Endothelial cell (in vitro differentiated cells): ENCODE results near the gene CYP2U1. TPM values are rescaled to one million over a fixed set of nuclear protein-coding genes. Genes with fewer than 3 reads are reported as not detected.
A peak's percentile ranks its signal among the peaks of the same experiment; 100 is the strongest.

Source experiments
- DNase-seq: peaks from one replicate; pipeline ENCODE4 v3.0.0; 2021; ENCODE audit warnings: low spot score
- H3K27ac Mint-ChIP-seq: one replicate; pipeline ENCODE4 v1.8.0; 2021; ENCODE audit warnings: mixed read lengths, inconsistent platforms; ENCODE audit not compliant: unreplicated experiment
- H3K27me3 Mint-ChIP-seq: one replicate; pipeline ENCODE4 v1.8.0; 2021; ENCODE audit warnings: mild to moderate bottlenecking, moderate library complexity, mixed read lengths, inconsistent platforms; ENCODE audit not compliant: unreplicated experiment
- H3K36me3 Mint-ChIP-seq: one replicate; pipeline ENCODE4 v1.8.0; 2021; ENCODE audit warnings: mild to moderate bottlenecking, low read depth, mixed read lengths, inconsistent platforms; ENCODE audit not compliant: unreplicated experiment
- H3K4me1 Mint-ChIP-seq: one replicate; pipeline ENCODE4 v1.8.0; 2021; ENCODE audit warnings: mild to moderate bottlenecking, mixed read lengths, inconsistent platforms; ENCODE audit not compliant: unreplicated experiment
- H3K4me3 Mint-ChIP-seq: one replicate; pipeline ENCODE4 v1.8.0; 2021; ENCODE audit warnings: mild to moderate bottlenecking, mixed read lengths, inconsistent platforms; ENCODE audit not compliant: unreplicated experiment
- H3K9me3 Mint-ChIP-seq: one replicate; pipeline ENCODE4 v1.8.0; 2021; ENCODE audit warnings: mixed read lengths, inconsistent platforms; ENCODE audit not compliant: unreplicated experiment
- total RNA-seq: library from RNA; stranded (reverse); fragmentation: NEBNext Ultra II Directional; extraction: Animal tissue kit (Norgen Biotek cat#: 25700); gene quantifications from one replicate; pipeline ENCODE4 v1.2.1, GENCODE V29; 2021; ENCODE audit not compliant: unreplicated experiment
- TF ChIP-seq, protein P1 (sequence below): fragments of 200-600 bp; sonication (generic); IDR thresholded peaks from one replicate; pipeline ENCODE4 v1.5.0; 2021; ENCODE audit warnings: antibody characterized with exemption; ENCODE audit not compliant: unreplicated experiment

Gene CYP2U1
- total RNA-seq, 1 donor from 2014 or later: 3.1 TPM

- Mint-ChIP-seq H3K27ac (no peak overlapping the region), H3K36me3 (no peaks in the 10 kb centered on the region), H3K27me3 (no peaks in the 10 kb centered on the region), H3K9me3 (no peaks in the 10 kb centered on the region), H3K4me1 (no peaks in the 10 kb centered on the region), H3K4me3 (no peak overlapping the region)
- DNase-seq: no peak
- TF ChIP-seq, protein P1, sequence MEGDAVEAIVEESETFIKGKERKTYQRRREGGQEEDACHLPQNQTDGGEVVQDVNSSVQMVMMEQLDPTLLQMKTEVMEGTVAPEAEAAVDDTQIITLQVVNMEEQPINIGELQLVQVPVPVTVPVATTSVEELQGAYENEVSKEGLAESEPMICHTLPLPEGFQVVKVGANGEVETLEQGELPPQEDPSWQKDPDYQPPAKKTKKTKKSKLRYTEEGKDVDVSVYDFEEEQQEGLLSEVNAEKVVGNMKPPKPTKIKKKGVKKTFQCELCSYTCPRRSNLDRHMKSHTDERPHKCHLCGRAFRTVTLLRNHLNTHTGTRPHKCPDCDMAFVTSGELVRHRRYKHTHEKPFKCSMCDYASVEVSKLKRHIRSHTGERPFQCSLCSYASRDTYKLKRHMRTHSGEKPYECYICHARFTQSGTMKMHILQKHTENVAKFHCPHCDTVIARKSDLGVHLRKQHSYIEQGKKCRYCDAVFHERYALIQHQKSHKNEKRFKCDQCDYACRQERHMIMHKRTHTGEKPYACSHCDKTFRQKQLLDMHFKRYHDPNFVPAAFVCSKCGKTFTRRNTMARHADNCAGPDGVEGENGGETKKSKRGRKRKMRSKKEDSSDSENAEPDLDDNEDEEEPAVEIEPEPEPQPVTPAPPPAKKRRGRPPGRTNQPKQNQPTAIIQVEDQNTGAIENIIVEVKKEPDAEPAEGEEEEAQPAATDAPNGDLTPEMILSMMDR: no peak
Measured at GRCh38 chr4:107906458-107907100, 24.8 kb upstream of the CYP2U1 start.

DNA sequence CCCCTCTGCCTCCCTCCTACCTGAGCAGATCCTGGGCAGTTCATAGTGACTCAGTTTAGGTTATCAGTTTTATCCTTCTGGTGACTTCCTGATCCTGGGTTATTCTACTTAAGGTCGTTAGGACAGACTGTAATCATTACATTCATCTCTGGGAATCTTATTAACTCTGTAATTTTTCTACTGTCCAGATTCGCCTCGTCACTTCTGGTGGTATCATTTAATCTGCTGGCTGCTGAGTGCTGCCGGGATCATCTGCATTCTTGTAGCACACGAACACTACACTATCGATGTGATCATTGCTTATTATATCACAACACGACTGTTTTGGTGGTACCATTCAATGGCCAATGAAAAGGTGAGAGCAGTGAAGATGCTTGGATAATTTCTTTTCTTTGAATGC is 23.0 kb upstream of the CYP2U1 start:
- no peak overlapping the region for H3K4me3 Mint-ChIP-seq
- H3K27me3 Mint-ChIP-seq: no peaks in the 10 kb centered on the region
- no peak for DNase-seq
- no peak overlapping the region for H3K27ac Mint-ChIP-seq
- TF ChIP-seq, protein P1: no peak
- no peaks in the 10 kb centered on the region for H3K4me1 Mint-ChIP-seq
- H3K36me3 Mint-ChIP-seq: no peaks in the 10 kb centered on the region
- no peaks in the 10 kb centered on the region for H3K9me3 Mint-ChIP-seq

GRCh38 chr4:107913283-107913899 is 18.0 kb upstream of the CYP2U1 start:
- TF ChIP-seq, protein P1: peak; percentile 87
- peak; percentile 64 for DNase-seq
- H3K27me3 Mint-ChIP-seq: no peaks in the 10 kb centered on the region
- H3K27ac Mint-ChIP-seq: no peak overlapping the region
- H3K36me3 Mint-ChIP-seq: no peaks in the 10 kb centered on the region
- H3K4me1 Mint-ChIP-seq: no peaks in the 10 kb centered on the region
- H3K9me3 Mint-ChIP-seq: no peaks in the 10 kb centered on the region
- H3K4me3 Mint-ChIP-seq: no peak overlapping the region

DNA sequence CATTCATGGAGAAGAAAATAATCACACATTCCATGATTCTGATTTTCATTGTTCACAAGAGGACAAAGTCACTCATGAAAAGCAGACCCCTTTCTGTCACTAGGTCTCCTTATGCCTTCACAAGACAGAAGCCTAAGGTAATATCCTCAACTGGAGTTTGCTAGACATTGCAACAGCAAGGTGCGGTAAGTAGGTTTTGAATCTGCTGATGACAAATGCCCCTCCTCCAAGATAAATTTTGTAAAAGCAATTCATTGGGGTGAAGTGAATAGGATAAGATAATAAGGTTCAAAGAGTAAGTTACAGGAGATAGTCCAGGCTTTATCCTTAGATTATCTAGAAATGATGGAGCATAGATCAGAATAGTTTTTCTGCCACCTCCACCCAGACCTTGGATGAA is 16.1 kb upstream of the CYP2U1 start:
- Mint-ChIP-seq H3K4me3 (no peak overlapping the region), H3K36me3 (no peaks in the 10 kb centered on the region)

GRCh38 chr4:107916623-107917022 is 14.7 kb upstream of the CYP2U1 start:
- no peaks in the 10 kb centered on the region for H3K4me1 Mint-ChIP-seq
- H3K36me3 Mint-ChIP-seq: no peaks in the 10 kb centered on the region
- H3K9me3 Mint-ChIP-seq: no peaks in the 10 kb centered on the region
- no peaks in the 10 kb centered on the region for H3K27me3 Mint-ChIP-seq
- DNase-seq: no peak
- TF ChIP-seq, protein P1: no peak
- H3K4me3 Mint-ChIP-seq: no peak overlapping the region
- H3K27ac Mint-ChIP-seq: no peak overlapping the region

More for the DNA sequence above, 16.1 kb upstream of the CYP2U1 start:
- DNase-seq: no peak
- TF ChIP-seq, protein P1: no peak
- Mint-ChIP-seq H3K27me3 (no peaks in the 10 kb centered on the region), H3K27ac (no peak overlapping the region), H3K4me1 (no peaks in the 10 kb centered on the region), H3K9me3 (no peaks in the 10 kb centered on the region)
